Measurements from ENCODE around the gene NUMBL.
"Not testable (repeated sequence)": the region's sequence is repeated elsewhere in the genome, so short reads cannot be mapped to it uniquely, and the experiment has no call there.

NUMBL gene

DNA sequence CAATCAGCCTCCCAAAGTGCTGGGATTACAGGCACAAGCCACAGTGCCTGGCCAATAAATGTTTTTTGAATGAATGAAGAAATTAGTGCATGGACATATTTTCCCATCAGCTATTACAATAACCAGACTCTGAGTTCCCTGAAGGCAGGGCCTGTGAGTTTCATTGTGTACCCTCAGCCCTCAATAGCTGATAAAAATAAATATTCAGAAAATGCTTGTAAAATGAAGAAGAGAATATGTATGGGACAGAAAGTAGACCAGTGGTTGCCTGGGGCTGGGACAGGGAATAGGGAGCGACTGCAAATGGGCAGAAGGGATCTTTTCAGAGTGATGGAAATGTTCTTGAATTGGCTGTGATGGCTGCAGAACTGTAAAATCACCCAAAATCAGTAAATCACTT, 28.8 kb downstream of the NUMBL start:
- no peak for DNase-seq

DNA sequence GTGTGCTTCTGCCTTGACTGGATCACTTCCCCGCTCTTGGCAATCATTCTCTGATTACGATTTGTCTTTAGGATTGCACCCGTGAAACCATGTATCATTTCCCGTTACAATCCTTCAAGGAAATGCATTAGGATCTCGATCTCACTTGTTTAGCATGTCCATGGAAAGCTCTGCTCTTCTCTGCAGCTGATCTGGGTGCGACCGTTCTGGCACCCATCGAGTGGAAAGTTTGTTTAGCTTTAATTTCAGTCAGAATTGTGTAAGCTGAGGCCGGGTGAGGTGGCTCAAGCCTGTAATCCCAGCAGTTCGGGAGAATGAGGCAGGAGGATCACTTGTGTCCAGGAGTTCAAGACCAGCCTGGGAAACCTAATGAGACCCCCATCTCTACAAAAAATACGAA, 30.9 kb downstream of the NUMBL start:
- DNase-seq = no peak

DNA sequence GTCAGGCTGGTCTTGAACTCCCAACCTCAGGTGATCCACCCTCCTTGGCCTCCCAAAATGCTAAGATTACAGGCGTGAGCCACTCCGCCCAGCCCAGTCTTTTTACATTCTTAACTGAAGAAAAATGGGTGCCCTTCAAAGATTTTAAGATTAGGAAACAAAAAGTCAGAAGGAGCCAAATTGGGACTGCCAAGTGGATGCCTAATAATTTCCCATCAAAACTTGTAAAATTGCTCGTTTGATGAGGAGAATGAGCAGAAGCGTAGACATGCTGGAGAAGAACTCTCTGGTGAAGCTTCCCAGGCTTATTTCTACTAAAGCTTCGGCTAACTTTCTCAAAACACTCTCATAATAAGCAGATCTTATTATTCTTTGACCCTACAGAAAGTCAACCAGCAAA, 31.3 kb downstream of the NUMBL start:
- no peak for DNase-seq

DNA sequence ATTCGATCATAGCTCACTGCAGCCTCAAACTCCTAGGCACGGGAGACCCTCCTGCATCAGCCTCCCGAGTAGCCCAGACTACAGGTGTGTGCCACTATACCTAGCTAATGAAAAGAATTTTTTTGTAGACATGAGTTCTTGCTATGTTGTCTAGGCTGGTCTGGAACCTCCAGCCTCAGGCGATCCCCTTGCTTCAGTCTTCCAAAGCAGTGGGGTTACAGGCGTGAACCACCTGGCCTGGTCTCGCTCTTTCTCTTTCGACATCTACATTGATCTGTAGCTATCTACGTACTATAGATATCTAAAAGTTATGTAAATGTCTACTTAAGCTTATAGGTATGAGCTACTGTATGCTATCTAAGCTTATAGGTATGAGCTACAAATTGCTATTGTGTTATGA, 32.4 kb downstream of the NUMBL start:
- DNase-seq = no peak

DNA sequence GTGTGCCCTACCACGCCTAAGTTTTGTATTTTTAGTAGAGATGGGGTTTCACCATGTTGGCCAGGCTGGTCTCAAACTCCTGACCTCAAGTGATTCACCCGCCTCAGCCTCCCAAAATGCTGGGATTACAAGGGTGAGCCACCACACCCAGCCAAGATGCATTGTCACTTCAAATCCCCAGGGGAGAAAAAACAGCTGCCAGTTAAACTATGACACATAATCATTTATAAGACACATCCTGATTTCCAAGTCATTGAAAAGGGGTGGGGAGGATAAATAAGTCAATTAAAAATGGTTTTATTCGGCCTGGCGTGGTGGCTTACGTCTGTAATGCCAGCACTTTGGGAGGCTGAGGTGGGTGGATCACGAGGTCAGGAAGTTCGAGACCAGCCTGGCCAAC, 34.8 kb downstream of the NUMBL start:
- not testable (repeated sequence) for DNase-seq

DNA sequence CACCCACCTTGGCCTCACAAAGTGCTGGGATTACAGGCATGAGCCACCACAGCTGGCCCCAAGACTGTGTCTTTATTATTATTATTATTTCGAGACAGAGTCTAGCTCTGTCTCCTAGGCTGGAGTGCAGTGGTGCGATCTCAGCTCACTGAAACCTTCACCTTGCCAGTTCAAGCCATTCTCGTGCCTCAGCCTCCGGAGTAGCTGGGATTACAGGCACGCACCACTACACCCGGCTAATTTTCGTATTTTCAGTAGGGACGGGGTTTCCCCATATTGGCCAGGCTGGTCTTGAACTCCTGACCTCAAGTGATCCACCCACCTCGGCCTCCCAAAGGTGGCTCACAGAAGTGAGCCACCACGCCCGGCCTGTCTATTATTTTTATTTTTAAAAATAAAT, 38.1 kb downstream of the NUMBL start:
- not testable (repeated sequence) for DNase-seq

DNA sequence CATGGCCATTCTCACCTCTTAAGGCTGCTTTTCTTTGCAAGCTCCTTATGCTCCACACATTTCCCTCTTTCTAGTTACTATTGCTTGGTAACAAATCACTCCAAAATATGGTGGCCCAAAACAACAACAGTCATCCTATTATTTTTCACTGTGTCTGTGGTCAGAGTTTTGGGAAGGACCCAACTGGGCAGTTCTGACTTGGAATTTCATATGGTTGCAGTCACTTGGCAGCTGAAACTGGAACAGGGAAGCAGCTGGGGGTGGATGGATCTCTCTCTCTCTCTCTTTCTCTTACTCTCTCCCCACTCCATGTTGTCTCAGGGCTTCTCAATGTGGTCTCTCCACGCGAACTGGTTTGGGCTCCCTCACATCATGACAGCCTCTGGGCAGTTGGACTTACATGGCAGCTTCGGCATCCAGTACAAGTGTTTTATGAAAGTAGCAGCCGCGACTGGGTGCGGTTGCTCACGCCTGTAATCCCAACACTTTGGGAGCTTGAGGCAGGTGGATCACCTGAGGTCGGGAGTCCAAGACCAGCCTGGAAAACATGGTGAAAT, 39.6 kb downstream of the NUMBL start:
- no peak for DNase-seq

DNA sequence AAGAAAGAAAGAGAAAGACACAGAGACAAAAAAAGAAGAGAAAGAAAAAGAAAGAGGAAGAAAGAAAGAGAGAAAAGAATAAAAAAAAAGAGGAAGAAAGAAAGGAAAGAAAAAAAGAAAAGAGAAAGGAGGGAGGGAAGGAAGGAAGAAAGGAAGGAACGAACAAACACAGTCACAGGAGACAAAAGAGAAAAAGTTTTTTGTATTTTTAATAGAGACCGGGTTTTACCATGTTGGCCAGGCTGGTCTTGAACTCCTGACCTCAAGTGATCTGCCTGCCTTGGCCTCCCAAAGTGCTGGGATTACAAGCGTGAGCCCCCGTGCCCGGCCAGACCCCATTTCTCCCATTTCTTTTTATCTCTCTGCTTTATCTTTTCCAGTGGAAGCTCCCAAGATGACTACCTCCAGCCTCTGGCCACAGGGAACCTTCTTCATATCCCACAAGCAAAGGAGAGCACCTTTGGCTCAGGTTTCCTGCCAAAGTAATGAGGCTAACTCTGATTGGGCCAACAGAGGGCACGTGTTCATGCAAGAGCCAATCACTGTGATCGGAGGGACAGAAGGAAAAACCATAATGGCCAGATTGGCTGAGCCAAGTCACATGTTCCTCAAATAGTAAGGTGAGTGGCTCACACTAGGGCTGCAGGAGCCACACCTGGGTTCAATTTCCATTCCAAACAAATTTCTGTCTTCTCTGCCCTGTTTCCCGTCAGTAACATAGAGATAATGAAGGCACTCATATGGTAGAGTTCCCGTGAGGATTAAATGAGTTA, 40.4 kb downstream of the NUMBL start:
- DNase-seq = not testable (repeated sequence)

DNA sequence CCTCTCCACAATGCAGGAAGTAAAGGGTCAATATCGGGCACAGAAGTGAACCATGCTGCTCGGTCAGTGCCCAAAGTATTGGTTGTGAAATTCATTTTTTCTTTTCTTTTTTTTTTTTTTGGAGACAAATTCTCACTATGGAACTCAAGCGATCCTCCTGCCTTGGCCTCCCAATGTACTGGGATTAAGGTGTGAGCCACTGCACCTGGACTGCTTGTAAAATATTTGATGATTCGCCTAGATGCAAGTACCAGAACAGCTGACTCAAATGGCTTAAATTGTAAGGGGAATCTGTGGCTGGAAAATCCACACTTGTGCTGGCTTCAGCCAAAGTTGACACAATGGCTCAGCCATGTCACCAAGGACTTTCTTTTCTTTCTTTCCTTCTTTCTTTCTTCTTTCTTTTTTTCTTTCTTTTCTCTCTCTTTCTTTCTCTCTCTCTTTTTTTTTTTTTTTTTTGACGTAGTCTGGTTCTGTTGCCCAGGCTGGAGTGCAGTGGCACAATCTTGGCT, 43.7 kb downstream of the NUMBL start:
- DNase-seq = no peak

DNA sequence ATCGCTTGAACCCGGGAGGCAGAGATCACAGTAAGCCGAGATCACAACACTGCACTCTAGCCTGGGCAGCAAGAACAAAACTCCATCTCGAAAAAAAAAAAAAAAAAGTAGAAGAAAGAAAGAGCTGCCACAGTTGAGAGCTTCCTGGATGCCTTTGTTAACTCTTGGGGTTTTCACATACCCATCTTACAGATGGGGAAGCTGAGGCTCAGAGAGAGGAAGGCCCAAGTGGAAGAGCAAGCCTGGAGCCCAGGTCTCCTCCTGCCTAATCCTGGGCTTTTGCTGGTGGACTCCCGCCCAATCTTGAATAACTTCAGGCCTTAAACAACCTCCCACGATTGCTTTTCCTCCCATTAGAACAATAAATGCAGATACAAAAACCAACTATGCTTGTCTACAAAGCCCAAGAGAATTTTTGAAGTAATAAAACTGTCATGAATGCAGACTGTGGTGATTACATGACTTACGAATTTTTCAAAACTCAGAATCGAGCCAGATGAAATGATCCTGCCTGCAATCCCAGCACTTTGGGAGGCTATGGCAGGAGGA, 47.6 kb downstream of the NUMBL start:
- no peak for DNase-seq

DNA sequence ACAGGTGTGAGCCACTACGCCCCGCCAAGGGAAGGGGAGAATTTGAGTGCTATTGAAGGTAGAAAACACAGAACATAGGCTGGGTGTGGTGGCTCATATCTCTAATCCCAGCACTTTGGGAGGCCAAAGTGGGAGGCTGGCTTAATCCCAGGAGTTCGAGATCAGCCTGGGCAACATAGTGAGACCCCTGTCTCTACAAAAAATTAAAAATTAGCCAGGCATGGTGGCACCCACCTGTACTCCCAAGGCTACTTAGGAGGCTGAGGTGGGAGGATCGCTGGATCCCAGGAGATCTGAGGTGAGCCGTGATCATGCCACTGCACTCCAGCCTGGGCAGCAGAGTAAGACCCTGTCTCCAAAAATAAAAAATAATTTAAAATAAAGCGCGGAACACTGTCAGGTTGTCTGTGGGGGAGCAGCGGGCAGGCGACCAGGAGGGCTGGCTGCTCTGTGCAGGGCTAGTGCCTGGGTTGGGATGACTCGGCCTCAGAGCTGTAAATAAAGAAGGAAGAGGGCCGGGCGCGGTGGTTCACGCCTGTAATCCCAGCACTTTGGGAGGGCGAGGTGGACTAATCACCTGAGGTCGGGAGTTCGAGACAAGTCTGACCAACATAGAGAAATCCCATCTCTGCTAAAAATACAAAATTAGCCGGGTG, 48.3 kb downstream of the NUMBL start:
- no peak for DNase-seq

DNA sequence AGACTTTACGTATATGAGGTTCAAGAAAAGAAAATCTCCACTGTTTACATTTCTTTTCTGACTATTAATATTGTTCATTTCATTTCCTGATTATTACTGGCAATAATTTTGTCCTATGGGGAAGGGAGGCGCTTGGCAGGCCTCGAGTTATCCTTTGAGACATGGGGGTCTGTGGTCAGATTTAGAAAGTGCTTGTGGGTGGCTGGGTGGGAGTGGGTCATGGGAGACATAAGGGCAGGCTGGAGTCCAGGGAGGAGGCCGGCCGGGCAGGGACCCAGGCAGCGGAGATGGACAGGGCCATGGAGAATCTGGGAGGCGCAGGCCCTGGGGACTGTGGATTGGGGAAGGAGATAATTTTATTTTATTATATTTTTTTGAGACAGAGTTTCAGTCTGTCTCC, 49.2 kb downstream of the NUMBL start:
- DNase-seq = no peak

DNA sequence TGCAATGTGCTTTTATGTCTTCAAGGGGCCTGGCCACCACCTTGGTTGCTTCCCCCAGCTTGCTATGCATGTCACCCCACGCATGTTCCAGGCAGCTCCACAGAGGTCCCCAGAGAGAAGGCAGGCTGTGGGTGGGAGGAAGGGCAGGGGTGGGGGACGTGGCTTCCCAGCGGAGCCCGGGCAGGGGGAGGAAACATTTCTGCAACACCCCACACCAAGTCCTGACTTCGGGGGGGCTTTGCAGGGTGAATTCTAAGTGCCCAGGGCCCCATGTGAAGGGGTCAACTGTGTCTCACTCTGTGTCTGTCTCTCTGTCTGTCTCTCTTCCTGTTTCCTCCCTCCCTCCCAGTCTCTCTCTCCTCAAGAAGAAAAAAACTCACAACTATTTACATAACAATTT, 49.7 kb downstream of the NUMBL start:
- DNase-seq = no peak

DNA sequence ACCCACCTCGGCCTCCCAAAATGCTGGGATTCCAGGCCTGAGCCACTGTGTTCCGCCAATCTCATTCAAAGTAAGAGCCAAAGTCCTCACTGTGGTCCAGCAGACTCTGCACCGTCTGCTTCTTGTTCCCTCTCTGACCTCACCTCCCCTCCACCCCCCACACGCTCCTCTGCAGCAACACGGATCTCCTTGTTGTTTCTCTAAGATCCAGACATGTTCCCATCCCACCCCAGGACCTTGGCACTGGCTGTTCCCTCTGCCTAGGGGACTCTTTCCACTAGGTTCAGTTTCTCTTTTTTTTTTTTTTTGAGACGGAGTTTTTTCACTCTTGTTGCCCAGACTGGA, 50.8 kb downstream of the NUMBL start:
- no peak for DNase-seq

DNA sequence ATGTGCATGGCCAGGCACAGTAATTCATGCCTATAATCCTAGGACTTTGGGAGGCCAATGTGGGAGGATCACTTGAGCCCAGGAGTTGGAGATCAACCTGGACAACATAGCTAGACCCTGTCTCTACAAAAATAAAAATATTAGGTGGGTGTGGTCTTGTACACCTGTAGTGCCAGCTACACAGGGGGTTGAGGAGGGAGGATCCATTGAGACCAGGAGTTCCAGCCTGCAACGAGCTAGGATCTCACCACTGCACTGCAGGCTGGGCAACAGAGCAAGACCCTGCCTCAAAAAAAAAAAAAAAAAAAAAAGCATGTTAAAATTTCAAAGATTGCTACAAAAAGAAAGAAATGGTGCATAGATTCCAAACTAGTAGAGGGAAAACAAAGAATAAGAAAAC, 52.1 kb downstream of the NUMBL start:
- no peak for DNase-seq

DNA sequence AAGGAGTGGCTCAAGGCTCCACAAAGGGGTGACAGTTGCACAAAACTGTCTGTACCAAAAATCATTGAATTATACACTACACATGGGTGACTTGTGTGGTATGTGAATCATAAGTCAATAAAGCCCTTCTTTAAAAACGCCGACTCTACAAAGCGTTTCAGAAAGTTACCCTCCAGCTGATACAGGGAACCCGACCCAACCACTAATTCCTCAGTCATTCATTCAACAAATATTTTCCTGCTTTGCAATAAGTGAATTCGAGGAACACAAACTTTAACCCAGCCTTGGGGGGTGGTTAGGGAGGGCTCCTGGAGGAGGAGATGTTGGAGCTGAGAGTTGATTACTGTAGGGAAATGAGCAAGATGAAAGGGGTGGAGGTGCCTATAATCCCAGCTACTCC, 57.2 kb downstream of the NUMBL start:
- DNase-seq = no peak

DNA sequence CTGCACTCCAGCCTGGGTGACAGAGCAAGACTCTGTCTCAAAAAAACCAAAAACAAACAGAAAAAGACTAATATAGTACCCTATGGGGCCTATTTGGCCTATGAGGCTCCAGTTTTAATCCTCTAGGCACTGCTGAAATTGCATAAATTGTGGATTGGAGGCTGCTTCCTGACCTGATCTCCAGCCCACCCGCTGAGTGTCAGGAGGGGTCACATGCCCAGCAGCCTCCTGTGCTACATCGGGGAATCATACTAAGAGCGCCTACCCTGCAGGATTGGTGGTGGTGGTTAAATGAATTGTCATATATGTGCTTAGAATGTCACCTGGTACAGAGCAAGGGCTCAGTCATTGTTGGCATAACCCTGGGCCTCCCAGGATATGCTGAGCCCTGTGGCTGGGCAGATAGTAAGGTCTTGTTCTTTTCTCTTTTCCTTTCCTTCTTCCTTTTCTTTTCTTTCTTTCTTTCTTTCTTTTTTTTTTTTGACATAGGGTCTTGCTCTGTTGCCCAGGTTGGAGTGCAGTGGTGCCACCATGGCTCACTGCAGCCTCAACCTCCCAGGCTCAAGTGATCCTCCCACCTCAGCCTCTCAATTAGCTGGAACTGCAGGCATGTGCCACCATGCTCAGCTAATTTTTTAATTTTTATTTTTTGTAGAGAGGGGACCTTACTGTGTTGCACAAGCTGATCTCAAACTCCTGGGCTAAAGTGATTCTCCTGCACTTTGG, 58.0 kb downstream of the NUMBL start:
- no peak for DNase-seq

DNA sequence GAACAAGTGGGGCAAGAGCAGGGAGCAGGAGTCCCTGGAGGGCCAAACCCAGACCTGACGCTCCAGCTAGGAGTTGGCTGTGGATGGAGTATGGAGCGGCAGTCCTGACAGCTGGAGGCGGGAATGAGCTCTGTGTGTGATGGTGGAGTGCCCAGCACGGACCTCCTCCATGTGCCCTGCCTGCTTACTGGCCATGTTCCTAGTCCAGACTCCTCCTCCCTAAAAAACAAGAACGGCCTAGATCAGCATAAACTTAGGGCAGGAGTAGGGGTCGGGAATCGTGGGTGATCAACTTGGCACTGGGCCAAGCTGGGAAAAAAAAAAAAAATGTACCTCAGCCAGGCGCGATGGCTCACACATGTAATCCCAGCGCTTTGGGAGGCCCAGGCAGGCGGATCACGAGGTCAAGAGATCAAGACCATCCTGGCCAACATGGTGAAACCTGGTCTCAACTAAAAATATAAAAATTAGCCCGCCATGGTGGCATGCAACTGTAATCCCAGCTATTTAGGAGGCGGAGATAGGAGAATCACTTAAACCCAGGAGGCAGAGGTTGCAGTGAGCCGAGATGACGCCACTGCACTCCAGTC, 59.8 kb downstream of the NUMBL start:
- no peak for DNase-seq

DNA sequence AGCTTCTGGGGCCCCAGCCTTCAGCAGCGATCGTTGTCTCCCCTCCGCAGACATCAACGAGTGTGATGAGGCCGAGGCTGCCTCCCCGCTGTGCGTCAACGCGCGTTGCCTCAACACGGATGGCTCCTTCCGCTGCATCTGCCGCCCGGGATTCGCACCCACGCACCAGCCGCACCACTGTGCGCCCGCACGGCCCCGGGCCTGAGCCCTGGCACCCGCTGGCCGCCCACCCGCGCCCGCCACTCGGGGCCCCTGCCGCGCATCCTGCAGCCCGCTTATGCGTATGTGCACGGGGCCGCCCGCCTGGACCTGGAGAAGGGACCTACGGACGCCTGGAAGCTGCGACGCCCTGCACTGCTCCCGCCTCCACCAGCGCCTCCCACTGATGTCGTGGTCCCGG, 61.1 kb downstream of the NUMBL start:
- DNase-seq = no peak

DNA sequence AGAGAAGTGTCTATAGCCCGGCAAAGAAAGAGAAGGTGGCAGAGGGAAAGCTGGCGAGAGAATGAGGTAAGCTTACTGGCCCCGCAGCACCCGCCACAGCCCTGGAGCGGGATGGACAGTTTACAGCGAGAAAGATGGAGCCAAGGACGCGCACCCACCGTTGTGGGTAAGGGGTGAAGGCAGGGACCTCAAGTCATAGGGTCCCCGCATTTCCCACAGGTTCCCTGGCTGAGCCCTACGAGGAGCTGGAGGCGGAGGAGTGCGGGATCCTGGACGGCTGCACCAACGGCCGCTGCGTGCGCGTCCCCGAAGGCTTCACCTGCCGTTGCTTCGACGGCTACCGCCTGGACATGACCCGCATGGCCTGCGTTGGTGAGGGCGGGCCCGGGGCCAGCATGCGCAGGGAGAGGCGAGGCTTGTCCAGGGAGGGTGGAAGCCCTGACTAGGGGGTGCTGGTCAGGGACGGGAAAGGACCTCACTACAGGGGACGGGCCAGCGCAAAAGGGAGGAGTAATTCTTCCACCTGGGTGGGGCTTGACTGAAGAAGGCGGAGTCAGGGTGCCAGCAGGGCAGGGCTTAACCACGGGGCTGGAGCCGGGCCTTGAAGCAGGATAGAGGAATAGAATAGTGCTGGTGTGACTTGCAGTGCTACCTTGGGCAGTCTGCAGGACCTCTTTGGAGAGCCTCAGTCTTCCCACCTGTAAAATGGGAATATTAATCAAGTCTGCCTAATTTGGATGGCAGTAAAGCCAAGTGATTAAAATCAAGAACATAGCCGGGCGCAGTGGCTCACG, 62.8 kb downstream of the NUMBL start:
- no peak for DNase-seq

DNA sequence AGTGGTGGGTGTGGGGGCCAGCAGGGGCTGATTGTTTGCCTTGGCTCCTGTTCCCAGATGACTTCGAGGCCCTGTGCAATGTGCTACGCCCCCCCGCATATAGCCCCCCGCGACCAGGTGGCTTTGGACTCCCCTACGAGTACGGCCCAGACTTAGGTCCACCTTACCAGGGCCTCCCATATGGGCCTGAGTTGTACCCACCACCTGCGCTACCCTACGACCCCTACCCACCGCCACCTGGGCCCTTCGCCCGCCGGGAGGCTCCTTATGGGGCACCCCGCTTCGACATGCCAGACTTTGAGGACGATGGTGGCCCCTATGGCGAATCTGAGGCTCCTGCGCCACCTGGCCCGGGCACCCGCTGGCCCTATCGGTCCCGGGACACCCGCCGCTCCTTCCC, 63.5 kb downstream of the NUMBL start:
- no peak for DNase-seq

All from activated CD4-positive, alpha-beta T cell treated with anti-CD3 and anti-CD28 coated beads, Interleukin-2, Interleukin-6, amounts not matched to agents 100 ng/mL and 50 ng/mL, durations not matched to agents 16 hours and 8 hours (primary cell).